H9 (cell line): Measurements from ENCODE around the gene ADGRL3. TPM values are rescaled to one million over a fixed set of nuclear protein-coding genes. Genes with fewer than 3 reads are reported as not detected.

Source experiments
- DNase-seq: peaks from one replicate; pipeline ENCODE4 v3.0.0-alpha.2; 2017
- H2AFZ ChIP-seq: one replicate; pipeline ENCODE4 v1.6.1; 2013; ENCODE audit warnings: mild to moderate bottlenecking, low read length, control low read depth, moderate library complexity
- H2AK5ac ChIP-seq: 2 replicates; pipeline ENCODE4 v1.6.1; 2013; ENCODE audit warnings: low read length, control low read depth, mixed read lengths; ENCODE audit not compliant: insufficient read length
- H2BK120ac ChIP-seq: one replicate; pipeline ENCODE4 v1.6.1; 2013; ENCODE audit warnings: low read depth, mild to moderate bottlenecking, low read length, control low read depth, inconsistent platforms; ENCODE audit not compliant: poor library complexity, severe bottlenecking
- H2BK12ac ChIP-seq: 2 replicates; pipeline ENCODE4 v1.6.1; 2013; ENCODE audit warnings: low read length, control low read depth, mixed read lengths, low read depth; ENCODE audit not compliant: insufficient read length
- H2BK15ac ChIP-seq: 2 replicates; pipeline ENCODE4 v1.6.1; 2013; ENCODE audit warnings: low read depth, low read length, control low read depth
- H2BK20ac ChIP-seq: one replicate; pipeline ENCODE4 v1.6.1; 2013; ENCODE audit warnings: low read depth, mild to moderate bottlenecking, low read length, control low read depth, inconsistent platforms; ENCODE audit not compliant: poor library complexity, severe bottlenecking
- H2BK5ac ChIP-seq: 2 replicates; pipeline ENCODE4 v1.6.1; 2013; ENCODE audit warnings: low read length, control low read depth, mixed read lengths; ENCODE audit not compliant: insufficient read length
- H3K14ac ChIP-seq: 2 replicates; pipeline ENCODE4 v1.6.1; 2013; ENCODE audit warnings: low read length, control low read depth; ENCODE audit not compliant: insufficient read depth
- H3K18ac ChIP-seq: 2 replicates; pipeline ENCODE4 v1.6.1; 2013; ENCODE audit warnings: low read depth, mild to moderate bottlenecking, mixed read lengths, low read length, control low read depth; ENCODE audit not compliant: insufficient read length
- H3K23ac ChIP-seq: 2 replicates; pipeline ENCODE4 v1.6.1; 2013; ENCODE audit warnings: low read length, control low read depth, mixed read lengths, low read depth; ENCODE audit not compliant: insufficient read length
- H3K23me2 ChIP-seq: 2 replicates; pipeline ENCODE4 v1.6.1; 2013; ENCODE audit warnings: low read depth, mild to moderate bottlenecking, mixed read lengths, low read length, control low read depth; ENCODE audit not compliant: insufficient read length, poor library complexity, severe bottlenecking
- H3K27ac ChIP-seq: 2 replicates; pipeline ENCODE4 v1.5.1; 2013; ENCODE audit warnings: low read length, control low read depth, mixed read lengths, low read depth; ENCODE audit not compliant: insufficient read length
- H3K27me3 ChIP-seq: 2 replicates; pipeline ENCODE4 v1.6.1; 2013; ENCODE audit warnings: low read length, control low read depth, inconsistent platforms; ENCODE audit not compliant: insufficient read depth
- H3K4ac ChIP-seq: 2 replicates; pipeline ENCODE4 v1.6.1; 2013; ENCODE audit warnings: low read depth, mild to moderate bottlenecking, control low read depth, inconsistent platforms, low read length, moderate library complexity
- H3K4me1 ChIP-seq: 2 replicates; pipeline ENCODE4 v1.6.1; 2013; ENCODE audit warnings: low read length, control low read depth, inconsistent platforms; ENCODE audit not compliant: insufficient read depth
- H3K4me2 ChIP-seq: 2 replicates; pipeline ENCODE4 v1.6.1; 2013; ENCODE audit warnings: low read length, control low read depth, mixed read lengths; ENCODE audit not compliant: insufficient read length, insufficient read depth
- H3K56ac ChIP-seq: 2 replicates; pipeline ENCODE4 v1.6.1; 2013; ENCODE audit warnings: low read depth, mild to moderate bottlenecking, mixed read lengths, low read length, control low read depth; ENCODE audit not compliant: insufficient read length
- H3K79me1 ChIP-seq: 2 replicates; pipeline ENCODE4 v1.6.1; 2013; ENCODE audit warnings: low read depth, mild to moderate bottlenecking, moderate library complexity, low read length, control low read depth, inconsistent platforms; ENCODE audit not compliant: insufficient read depth, poor library complexity, severe bottlenecking
- H3K79me2 ChIP-seq: 2 replicates; pipeline ENCODE4 v1.6.1; 2013; ENCODE audit warnings: low read length, control low read depth, inconsistent platforms; ENCODE audit not compliant: insufficient read depth
- H3K9ac ChIP-seq: 2 replicates; pipeline ENCODE4 v1.6.1; 2013; ENCODE audit warnings: low read length, control low read depth, mixed read lengths; ENCODE audit not compliant: insufficient read length; ENCODE audit errors: extremely low read depth
- H3K9me3 ChIP-seq: one replicate; pipeline ENCODE4 v1.6.1; 2013; ENCODE audit warnings: low read depth, low read length, inconsistent platforms; ENCODE audit not compliant: control insufficient read depth
- H3T11ph ChIP-seq: one replicate; pipeline ENCODE4 v1.6.1; 2013; ENCODE audit warnings: mild to moderate bottlenecking, low read length, control low read depth, inconsistent platforms
- H4K20me1 ChIP-seq: one replicate; pipeline ENCODE4 v1.6.1; 2013; ENCODE audit not compliant: control insufficient read depth, insufficient read length, insufficient read depth
- H4K5ac ChIP-seq: 2 replicates; pipeline ENCODE4 v1.6.1; 2013; ENCODE audit warnings: low read depth, mild to moderate bottlenecking, mixed read lengths, low read length, control low read depth; ENCODE audit not compliant: insufficient read length
- H4K8ac ChIP-seq: replicated peaks from 2 replicates; pipeline ENCODE4 v1.6.1; 2013; ENCODE audit warnings: low read length, control low read depth, mixed read lengths, low read depth; ENCODE audit not compliant: insufficient read length
- H4K91ac ChIP-seq: 2 replicates; pipeline ENCODE4 v1.6.1; 2013; ENCODE audit warnings: low read depth, mild to moderate bottlenecking, moderate library complexity, mixed read lengths, low read length, control low read depth; ENCODE audit not compliant: insufficient read length
- H3K27ac Mint-ChIP-seq, 3 experiments: 2 replicates in 2 of 3; 3 replicates in 1 of 3; pipeline ENCODE4 v1.8.0; 2020 to 2021; ENCODE audit warnings: mixed read lengths in 3 of 3, mild to moderate bottlenecking in 1 of 3, moderate library complexity in 1 of 3
- H3K27me3 Mint-ChIP-seq: 2 replicates; pipeline ENCODE4 v1.8.0; 2021; ENCODE audit warnings: low read depth, mild to moderate bottlenecking, moderate library complexity, mixed read lengths
- H3K36me3 Mint-ChIP-seq, 3 experiments: 2 replicates in 2 of 3; 3 replicates in 1 of 3; pipeline ENCODE4 v1.8.0; 2020 to 2021; ENCODE audit warnings: low read depth in 3 of 3, mixed read lengths in 3 of 3; ENCODE audit not compliant: insufficient read depth in 1 of 3
- H3K4me1 Mint-ChIP-seq, 2 experiments: 2 replicates each; pipeline ENCODE4 v1.8.0; 2020; ENCODE audit warnings: mixed read lengths in 2 of 2
- H3K4me3 Mint-ChIP-seq, 2 experiments: 2 replicates in 1 of 2; 3 replicates in 1 of 2; pipeline ENCODE4 v1.8.0; 2020 to 2021; ENCODE audit warnings: mild to moderate bottlenecking in 2 of 2, mixed read lengths in 2 of 2, moderate library complexity in 1 of 2
- H3K9me3 Mint-ChIP-seq, 2 experiments: 2 replicates in 1 of 2; 3 replicates in 1 of 2; pipeline ENCODE4 v1.8.0; 2020; ENCODE audit warnings: mild to moderate bottlenecking in 2 of 2, mixed read lengths in 2 of 2, moderate library complexity in 1 of 2
- CTCF ChIP-seq: fragments of 200-600 bp; sonication (generic); conservative IDR thresholded peaks from 3 replicates; pipeline ENCODE4 v1.8.0; 2021; ENCODE audit warnings: antibody characterized with exemption, mild to moderate bottlenecking
- WGBS: extraction: QIAGEN DNeasy Blood & Tissue Kit; methylation state at CpG from one replicate; pipeline ENCODE4 v1.1.7; 2013; ENCODE audit warnings: missing lambda C conversion rate, low lambda C conversion rate, mixed read lengths; ENCODE audit not compliant: insufficient read length; ENCODE audit errors: extremely low coverage; 5-methylcytosine and 5-hydroxymethylcytosine counted together
- total RNA-seq: library from RNA; stranded (reverse); gene quantifications from 2 replicates; pipeline ENCODE4 v1.2.1, GENCODE V29; 2021

Gene ADGRL3
- total RNA-seq, 1 experiment from 2014 or later = 5.9 TPM

- no peak overlapping the region for H2BK20ac ChIP-seq
- H3K79me2 ChIP-seq = no peaks in the 10 kb centered on the region
- no peak overlapping the region for H2BK12ac ChIP-seq
- WGBS = no CpG with 5 or more reads among the region's 3 CpGs
- H4K8ac ChIP-seq = no peak overlapping the region
- peaks cover 22 to 56% of the 10 kb centered on the region in 2 experiments for H3K4me1 Mint-ChIP-seq
- no peaks in the 10 kb centered on the region for H3K23me2 ChIP-seq
- H3K9ac ChIP-seq = no peak overlapping the region
- no peak overlapping the region for H2AFZ ChIP-seq
- no peak overlapping the region for H3K4me2 ChIP-seq
- no peak overlapping the region for H2BK120ac ChIP-seq
- H4K20me1 ChIP-seq = no peaks in the 10 kb centered on the region
- no peaks in the 10 kb centered on the region for H3K9me3 Mint-ChIP-seq
- TF ChIP-seq CTCF = no peak
- no peak overlapping the region for H3K23ac ChIP-seq
- H3K36me3 Mint-ChIP-seq = no peaks in the 10 kb centered on the region
- peak overlapping the region in 2 of 3 experiments; percentile 27 to 36; a peak in 2 of 7 replicates for H3K27ac Mint-ChIP-seq
- no peak overlapping the region for H4K91ac ChIP-seq
- H3K27ac ChIP-seq = no peak overlapping the region
- H3K27me3 Mint-ChIP-seq = no peaks in the 10 kb centered on the region
- H3K4me1 ChIP-seq = peaks cover 2% of the 10 kb centered on the region; the same call in 1 of the 2 replicates
- H3K4ac ChIP-seq = no peak overlapping the region
- no peak for DNase-seq
- H3T11ph ChIP-seq = no peak overlapping the region
- H3K4me3 Mint-ChIP-seq = no peak overlapping the region
- no peak overlapping the region for H2BK5ac ChIP-seq
- no peaks in the 10 kb centered on the region for H3K9me3 ChIP-seq
- H2BK15ac ChIP-seq = no peak overlapping the region
- no peak overlapping the region for H4K5ac ChIP-seq
- no peak overlapping the region for H3K56ac ChIP-seq
- no peak overlapping the region for H2AK5ac ChIP-seq
- H3K79me1 ChIP-seq = no peaks in the 10 kb centered on the region
- H3K27me3 ChIP-seq = no peaks in the 10 kb centered on the region
- H3K18ac ChIP-seq = no peak overlapping the region
- no peak overlapping the region for H3K14ac ChIP-seq
Measured at GRCh38 chr4:61301271-61301670, 101.1 kb downstream of the ADGRL3 start.
